ACC112 (cell line): ENCODE results near the gene CERS5.

Experiments
- H2AFZ ChIP-seq: fragments of 200-600 bp; sonication (generic); one replicate; pipeline ENCODE4 v1.6.0; 2017; ENCODE audit warnings: antibody characterized with exemption, low read length; ENCODE audit not compliant: unreplicated experiment
- H3K27ac ChIP-seq: fragments of 200-600 bp; sonication (generic); 2 replicates; pipeline ENCODE4 v1.5.1; 2014; ENCODE audit warnings: low read depth, mild to moderate bottlenecking, antibody characterized with exemption, low read length, moderate library complexity
- H3K27me3 ChIP-seq: fragments of 200-600 bp; sonication (generic); 2 replicates; pipeline ENCODE4 v1.6.1; 2014; ENCODE audit warnings: mild to moderate bottlenecking, antibody characterized with exemption, low read length, moderate library complexity, mixed read lengths; ENCODE audit not compliant: insufficient read depth
- H3K36me3 ChIP-seq: fragments of 200-600 bp; sonication (generic); 2 replicates; pipeline ENCODE4 v1.6.1; 2016; ENCODE audit warnings: mild to moderate bottlenecking, antibody characterized with exemption, low read length, moderate library complexity, mixed read lengths; ENCODE audit not compliant: insufficient read depth
- H3K4me1 ChIP-seq: fragments of 200-600 bp; sonication (generic); one replicate; pipeline ENCODE4 v1.6.1; 2016; ENCODE audit warnings: low read length, mixed read lengths; ENCODE audit not compliant: insufficient read depth, unreplicated experiment, control insufficient read depth
- H3K4me3 ChIP-seq: fragments of 200-600 bp; sonication (generic); 2 replicates; pipeline ENCODE4 v1.5.1; 2014; ENCODE audit warnings: mild to moderate bottlenecking, low read depth, low read length
- H3K79me2 ChIP-seq: fragments of 200-600 bp; sonication (generic); one replicate; pipeline ENCODE4 v1.6.0; 2016; ENCODE audit warnings: low read length; ENCODE audit not compliant: control insufficient read depth, unreplicated experiment, insufficient read depth

CERS5 gene

DNA sequence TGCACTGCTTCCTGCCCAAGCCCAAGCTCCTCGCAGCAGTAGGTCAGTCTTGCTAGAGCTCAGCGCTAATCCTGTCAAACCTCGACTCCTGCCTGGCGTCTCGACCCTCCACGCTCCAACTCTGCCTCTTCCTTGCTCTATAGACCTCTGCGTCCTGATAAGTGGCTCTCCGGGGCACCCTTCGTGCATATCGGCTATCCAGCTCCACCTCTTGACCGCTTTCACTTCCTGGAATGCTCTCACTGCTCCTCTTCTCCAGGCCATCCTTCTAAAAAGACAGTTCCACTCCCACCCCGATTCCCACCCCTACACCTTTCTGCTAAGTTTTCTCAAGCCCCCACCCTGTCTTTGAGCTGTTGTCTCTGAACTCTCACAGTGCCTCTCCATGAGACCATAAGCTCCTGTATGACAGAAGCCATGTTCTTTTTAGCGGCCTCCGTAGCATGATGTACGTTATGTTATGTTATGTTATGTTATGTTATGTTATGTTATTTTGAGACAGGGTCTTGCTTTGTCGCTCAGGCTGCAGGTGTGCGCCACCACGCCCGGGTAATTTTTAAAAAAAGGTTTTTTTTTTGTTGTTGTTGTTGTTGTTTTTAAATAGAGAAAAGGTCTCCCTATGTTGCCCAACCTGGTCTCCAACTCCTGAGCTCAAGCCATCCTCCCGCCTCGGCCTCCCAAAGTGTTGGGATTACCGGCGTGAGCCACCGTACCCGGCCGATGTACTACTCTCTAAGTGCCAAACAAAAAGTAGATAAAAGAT lies 54.5 kb downstream of the CERS5 start:
- H2AFZ ChIP-seq = peak overlapping the region; percentile 83
- no peaks in the 10 kb centered on the region for H3K27me3 ChIP-seq
- no peaks in the 10 kb centered on the region for H3K36me3 ChIP-seq
- peaks cover 23% of the 10 kb centered on the region for H3K79me2 ChIP-seq
- peak overlapping the region; percentile 86 for H3K4me3 ChIP-seq
- H3K4me1 ChIP-seq = peaks cover 20% of the 10 kb centered on the region
- peak overlapping the region; percentile 65 for H3K27ac ChIP-seq

DNA sequence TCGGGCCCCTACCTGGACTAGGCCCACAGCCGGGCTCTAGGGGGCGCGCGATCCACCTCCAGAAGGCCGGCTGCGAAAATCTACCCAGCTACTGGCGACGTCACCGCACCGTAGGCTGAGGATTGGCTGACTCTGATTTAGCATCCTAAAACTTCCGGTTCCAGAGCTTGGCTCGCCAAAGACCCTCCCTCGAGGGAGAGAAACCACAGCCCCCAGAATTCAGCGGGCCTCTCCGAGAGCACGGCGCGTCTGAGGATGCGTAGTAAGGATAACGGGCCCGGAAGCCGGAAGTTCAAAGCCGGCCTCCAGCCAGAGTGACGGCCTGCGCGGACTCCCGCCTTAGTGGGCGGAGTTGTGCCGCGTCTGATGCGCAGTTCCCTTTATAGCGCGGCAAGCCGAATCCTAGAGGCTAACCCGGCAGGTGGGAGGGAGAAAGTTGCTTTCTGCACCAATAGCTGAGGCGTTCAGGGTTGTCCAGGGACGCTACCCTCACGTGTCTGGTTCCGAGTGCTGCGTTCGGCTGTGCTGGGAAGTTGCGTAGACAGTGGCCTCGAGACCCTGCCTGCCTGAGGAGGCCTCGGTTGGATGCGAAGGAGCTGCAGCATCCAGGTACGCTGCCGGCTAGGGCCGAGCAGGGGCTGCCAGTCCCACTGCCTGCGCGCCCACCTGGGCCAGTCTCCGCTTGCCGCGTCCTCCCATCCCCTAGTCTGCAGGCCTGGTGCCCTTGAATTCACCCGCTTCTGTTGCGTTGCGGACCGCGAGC lies 55.3 kb downstream of the CERS5 start, which contains the start of gene COX14:
TSS of gene COX14 (plus strand) at position 544 of the 763 bp plus-strand sequence. CDS start 7,808 bp downstream, outside the sequence.
- Histone ChIP-seq H3K27me3 (no peaks in the 10 kb centered on the region), H3K79me2 (peaks cover 23% of the 10 kb centered on the region), H2AFZ (peak within 1 kb of the TSS; percentile 83), H3K36me3 (no peaks in the 10 kb centered on the region), H3K4me3 (peak within 1 kb of the TSS; percentile 86), H3K27ac (peak within 1 kb of the TSS; percentile 65), H3K4me1 (peaks cover 20% of the 10 kb centered on the region)

DNA sequence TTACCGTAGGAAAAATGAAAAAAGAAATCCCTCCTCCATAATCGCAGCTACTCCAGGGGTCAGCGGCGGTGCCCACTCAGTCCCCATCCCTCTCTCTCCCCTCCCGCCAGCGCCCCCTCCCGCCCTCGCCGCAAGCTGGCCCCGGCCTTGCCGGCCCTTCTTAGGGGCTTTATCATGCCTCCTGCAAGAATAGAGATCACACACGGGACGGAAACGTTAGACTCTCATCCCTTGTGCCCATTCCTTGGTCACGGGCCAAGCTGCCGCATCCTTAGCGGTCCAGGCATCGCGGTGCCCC lies 55.8 kb downstream of the CERS5 start:
- Histone ChIP-seq H3K27me3 (no peaks in the 10 kb centered on the region), H3K27ac (peak overlapping the region; percentile 58), H3K4me3 (peak overlapping the region; percentile 36; the same call in 1 of the 2 replicates), H3K4me1 (peaks cover 20% of the 10 kb centered on the region), H2AFZ (peak overlapping the region; percentile 43), H3K36me3 (no peaks in the 10 kb centered on the region), H3K79me2 (peaks cover 19% of the 10 kb centered on the region)

DNA sequence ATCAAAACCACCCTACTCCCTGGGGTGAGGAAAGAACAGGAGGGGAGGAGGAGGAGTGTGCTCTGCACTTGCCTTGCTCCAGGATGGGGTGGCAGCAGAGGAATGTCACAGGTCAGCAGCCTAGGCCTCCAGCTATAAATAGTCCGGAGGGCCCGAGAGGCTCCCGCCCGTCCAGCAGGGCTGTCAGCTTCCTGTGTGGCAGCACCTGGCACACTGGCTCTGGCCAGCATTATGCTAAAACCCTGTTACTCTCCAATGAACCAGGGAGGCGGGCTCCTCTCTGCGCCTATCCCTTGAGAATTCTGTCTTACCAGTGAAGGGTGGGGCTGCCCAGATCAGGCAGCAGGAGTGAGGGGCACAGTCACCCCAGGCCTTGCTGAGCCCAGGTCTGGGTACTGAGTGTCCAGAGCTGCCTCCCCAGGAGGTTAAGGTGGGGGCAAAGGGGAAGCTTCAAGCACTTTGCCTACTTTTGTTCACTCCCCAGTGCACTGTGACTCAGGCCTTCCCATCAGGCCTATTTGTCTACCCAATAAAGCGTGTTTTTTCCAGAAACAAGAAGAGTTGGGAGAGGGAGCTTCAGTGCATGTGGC lies 56.3 kb downstream of the CERS5 start:
- peaks cover 17% of the 10 kb centered on the region for H3K79me2 ChIP-seq
- peak overlapping the region; percentile 36 for H3K4me3 ChIP-seq
- peak overlapping the region; percentile 43 for H2AFZ ChIP-seq
- no peaks in the 10 kb centered on the region for H3K27me3 ChIP-seq
- no peaks in the 10 kb centered on the region for H3K36me3 ChIP-seq
- peak overlapping the region; percentile 58 for H3K27ac ChIP-seq
- H3K4me1 ChIP-seq = peaks cover 20% of the 10 kb centered on the region

DNA sequence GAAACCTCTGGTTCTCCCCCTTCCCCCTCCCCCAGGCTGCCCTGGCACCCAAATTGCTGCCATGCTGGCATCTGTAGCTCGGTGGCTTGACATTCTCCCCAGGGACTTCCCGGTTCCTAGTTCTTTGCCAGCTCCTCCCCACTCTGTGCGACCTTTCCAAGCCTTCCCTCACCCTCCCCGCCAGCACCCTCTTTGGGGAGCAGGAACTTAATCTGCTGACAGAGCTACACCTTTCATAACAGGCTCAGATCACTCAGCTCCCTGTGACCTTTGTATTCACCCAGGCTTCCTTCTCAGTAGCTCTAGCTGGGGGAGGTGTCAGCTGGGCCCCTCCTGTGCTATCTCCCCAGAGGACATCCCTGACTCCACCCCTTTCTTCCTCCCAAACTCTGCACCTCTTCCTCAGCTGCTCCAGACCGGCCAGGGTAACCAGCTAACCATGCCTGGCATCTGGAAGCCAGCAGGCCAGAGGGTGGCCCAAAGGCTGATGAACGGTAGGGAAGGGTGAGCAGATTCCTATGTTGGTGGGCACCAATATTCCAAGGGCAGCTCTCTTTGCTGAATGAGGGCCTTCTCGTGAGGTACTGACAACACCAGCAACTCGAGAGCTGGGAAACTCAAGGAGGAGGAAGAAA lies 56.9 kb downstream of the CERS5 start:
- Histone ChIP-seq H3K4me1 (peaks cover 20% of the 10 kb centered on the region), H3K79me2 (peaks cover 17% of the 10 kb centered on the region), H2AFZ (peak overlapping the region; percentile 8), H3K4me3 (0 out of 2 replicates have a peak overlapping the region, but pooled peaks have one; percentile 27), H3K27ac (peak overlapping the region; percentile 58), H3K36me3 (no peaks in the 10 kb centered on the region), H3K27me3 (no peaks in the 10 kb centered on the region)

DNA sequence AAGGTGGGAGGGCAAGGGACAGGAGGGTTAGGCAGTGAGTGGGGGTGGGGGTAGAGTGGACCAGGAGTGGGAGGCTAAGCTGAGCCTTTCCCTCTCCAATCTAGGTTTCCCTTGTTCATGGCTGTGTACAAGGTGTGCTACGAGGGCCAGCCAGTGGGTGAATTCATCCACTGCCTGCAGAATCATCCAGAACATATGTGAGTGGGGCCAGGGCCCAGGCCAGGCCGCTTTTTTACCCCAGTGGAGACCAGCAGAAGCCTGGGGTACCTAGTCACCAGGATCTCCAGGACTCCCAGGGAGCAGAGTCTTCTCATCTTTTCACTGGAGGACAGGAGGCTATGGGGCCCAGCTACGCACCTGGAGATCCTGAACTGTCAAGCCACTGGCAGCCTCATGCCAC lies 57.9 kb downstream of the CERS5 start:
- no peak overlapping the region for H3K4me3 ChIP-seq
- peaks cover 20% of the 10 kb centered on the region for H3K4me1 ChIP-seq
- H3K36me3 ChIP-seq = no peaks in the 10 kb centered on the region
- H3K79me2 ChIP-seq = peaks cover 11% of the 10 kb centered on the region
- no peak overlapping the region for H2AFZ ChIP-seq
- H3K27me3 ChIP-seq = no peaks in the 10 kb centered on the region
- no peak overlapping the region for H3K27ac ChIP-seq

DNA sequence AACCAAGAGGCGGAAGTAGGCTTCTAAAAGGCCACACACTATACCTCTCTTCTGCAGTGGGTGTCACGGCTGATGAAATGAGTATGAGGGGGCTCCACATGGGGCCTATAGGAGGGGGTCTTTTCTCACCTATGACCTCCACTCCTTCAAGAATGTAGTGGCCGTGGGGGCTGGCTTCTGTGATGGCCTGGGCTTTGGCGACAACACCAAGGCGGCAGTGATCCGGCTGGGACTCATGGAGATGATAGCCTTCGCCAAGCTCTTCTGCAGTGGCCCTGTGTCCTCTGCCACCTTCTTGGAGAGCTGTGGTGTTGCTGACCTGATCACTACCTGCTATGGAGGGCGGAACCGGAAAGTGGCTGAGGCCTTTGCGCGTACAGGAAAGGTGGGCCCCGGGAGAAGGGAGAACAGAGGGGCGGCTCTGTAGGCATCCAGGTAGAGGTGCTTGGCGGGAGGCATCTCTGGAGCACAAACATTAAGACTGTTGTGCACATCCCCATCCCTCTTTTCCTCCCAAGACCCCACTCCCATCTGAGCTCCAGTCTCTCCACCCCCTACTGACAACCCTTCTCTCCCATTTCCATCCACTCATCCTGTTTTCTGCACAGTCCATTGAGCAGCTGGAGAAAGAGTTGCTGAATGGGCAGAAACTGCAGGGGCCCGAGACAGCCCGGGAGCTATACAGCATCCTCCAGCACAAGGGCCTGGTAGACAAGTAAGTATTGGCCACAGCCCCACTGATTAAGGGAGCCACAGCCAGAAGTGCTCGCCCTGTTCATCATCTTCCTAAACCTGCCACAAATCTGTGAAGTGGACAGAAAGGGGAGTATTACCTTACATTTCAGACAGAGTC lies 59.5 kb downstream of the CERS5 start:
- Histone ChIP-seq H2AFZ (no peak overlapping the region), H3K36me3 (no peaks in the 10 kb centered on the region), H3K79me2 (peaks cover 1% of the 10 kb centered on the region), H3K4me3 (no peak overlapping the region), H3K4me1 (peaks cover 20% of the 10 kb centered on the region), H3K27me3 (no peaks in the 10 kb centered on the region), H3K27ac (no peak overlapping the region)

DNA sequence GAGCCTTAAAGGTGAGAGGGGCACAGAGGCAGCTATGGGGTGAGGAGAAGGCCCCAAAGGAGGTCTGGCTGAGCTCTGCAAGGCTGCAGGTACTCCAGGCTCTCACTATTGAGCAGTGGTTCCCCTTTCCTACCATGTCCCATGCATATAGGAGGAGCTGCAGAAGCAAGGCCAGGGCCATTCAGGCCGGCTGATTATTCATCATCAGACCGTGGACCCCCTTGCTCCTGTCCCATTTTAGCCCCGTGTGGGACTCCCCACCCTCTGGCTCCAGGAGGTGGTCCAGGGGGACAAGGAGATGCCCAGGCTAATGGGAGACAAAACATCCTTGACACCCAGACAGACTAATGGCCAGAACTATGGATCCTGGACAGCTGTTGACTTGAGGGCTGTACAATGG lies 60.3 kb downstream of the CERS5 start:
- Histone ChIP-seq H3K4me3 (no peak overlapping the region), H2AFZ (no peak overlapping the region), H3K4me1 (peaks cover 20% of the 10 kb centered on the region), H3K27me3 (no peaks in the 10 kb centered on the region), H3K79me2 (no peaks in the 10 kb centered on the region), H3K36me3 (no peaks in the 10 kb centered on the region), H3K27ac (no peak overlapping the region)

DNA sequence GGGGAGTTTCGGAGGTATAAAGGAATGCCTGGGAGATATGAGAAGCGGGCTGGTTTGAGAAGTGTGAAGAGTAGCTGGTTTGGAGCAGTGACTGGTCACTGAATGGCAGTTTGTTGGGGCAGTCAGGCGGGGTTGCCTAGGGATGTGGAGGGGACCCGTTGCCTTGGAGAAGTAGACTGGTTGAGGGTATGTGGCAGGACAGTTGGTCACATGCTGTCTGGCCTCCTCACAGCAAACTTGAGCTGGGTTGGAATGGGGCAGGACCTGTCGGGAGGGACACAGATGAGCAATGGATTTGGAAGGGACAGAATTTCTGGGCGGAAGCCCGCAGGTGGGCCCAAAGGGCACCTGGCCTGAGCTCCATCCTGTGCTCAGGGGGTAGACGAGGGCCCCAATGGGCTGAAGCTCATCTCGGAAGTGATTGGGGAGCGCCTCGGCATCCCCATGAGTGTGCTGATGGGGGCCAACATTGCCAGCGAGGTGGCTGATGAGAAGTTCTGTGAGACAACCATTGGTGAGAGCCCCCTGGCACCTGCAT lies 61.2 kb downstream of the CERS5 start:
- Histone ChIP-seq H3K79me2 (no peaks in the 10 kb centered on the region), H2AFZ (no peak overlapping the region), H3K4me1 (peaks cover 15% of the 10 kb centered on the region), H3K27me3 (no peaks in the 10 kb centered on the region), H3K4me3 (no peak overlapping the region), H3K36me3 (no peaks in the 10 kb centered on the region), H3K27ac (no peak overlapping the region)
